HEK293T (cell line): Measurements from ENCODE around the gene FTSJ3.

Experiments used
- CTCF ChIA-PET: fragments of 350-600 bp; formaldehyde crosslinking; extraction: SDS; loops from one replicate; lab custom pipeline; 2021; ENCODE audit warnings: antibody characterized with exemption, inconsistent platforms; lab: Yijun Ruan, JAX
- POLR2A ChIA-PET: fragments of 350-600 bp; formaldehyde crosslinking; extraction: SDS; loops from one replicate; lab custom pipeline; 2020; ENCODE audit warnings: antibody characterized with exemption, inconsistent platforms; lab: Yijun Ruan, JAX
- DNase-seq: peaks from one replicate; pipeline ENCODE4 v3.0.0; 2012; ENCODE audit warnings: mixed read lengths; ENCODE audit errors: extremely low spot score
- ARNT ChIP-seq: fragments of 450-650 bp; IDR thresholded peaks from 2 replicates; pipeline ENCODE4 v1.6.1; 2017; ENCODE audit warnings: mild to moderate bottlenecking
- BHLHE40 ChIP-seq: fragments of 450-650 bp; IDR thresholded peaks from 2 replicates; pipeline ENCODE4 v1.6.1; 2016; ENCODE audit warnings: mild to moderate bottlenecking, moderate library complexity, borderline replicate concordance
- CTBP1 ChIP-seq: fragments of 450-650 bp; IDR thresholded peaks from 2 replicates; pipeline ENCODE4 v1.6.1; 2016; ENCODE audit warnings: borderline replicate concordance
- ELF4 ChIP-seq: fragments of 450-650 bp; IDR thresholded peaks from 2 replicates; pipeline ENCODE4 v1.6.1; 2017; ENCODE audit warnings: antibody characterized with exemption
- FOXA1 ChIP-seq: fragments of 450-650 bp; IDR thresholded peaks from 2 replicates; pipeline ENCODE4 v1.6.1; 2016; ENCODE audit warnings: mild to moderate bottlenecking
- FOXK2 ChIP-seq: fragments of 450-650 bp; IDR thresholded peaks from 2 replicates; pipeline ENCODE4 v1.6.1; 2016; ENCODE audit warnings: mild to moderate bottlenecking
- FOXM1 ChIP-seq: fragments of 450-650 bp; IDR thresholded peaks from 2 replicates; pipeline ENCODE4 v1.6.1; 2017; ENCODE audit warnings: mild to moderate bottlenecking, borderline replicate concordance
- HDGF ChIP-seq: fragments of 450-650 bp; IDR thresholded peaks from 2 replicates; pipeline ENCODE4 v1.6.1; 2017; ENCODE audit warnings: antibody characterized with exemption, borderline replicate concordance
- L3MBTL2 ChIP-seq: fragments of 450-650 bp; conservative IDR thresholded peaks from 2 replicates; pipeline ENCODE4 v1.6.1; 2016; ENCODE audit warnings: mild to moderate bottlenecking
- LEF1 ChIP-seq: fragments of 450-650 bp; IDR thresholded peaks from 2 replicates; pipeline ENCODE4 v1.6.1; 2017; ENCODE audit warnings: mild to moderate bottlenecking, borderline replicate concordance
- NFRKB ChIP-seq: fragments of 450-650 bp; IDR thresholded peaks from 2 replicates; pipeline ENCODE4 v1.6.1; 2016; ENCODE audit warnings: mild to moderate bottlenecking, moderate library complexity
- PKNOX1 ChIP-seq: fragments of 450-650 bp; IDR thresholded peaks from 2 replicates; pipeline ENCODE4 v1.6.1; 2016
- SP1 ChIP-seq: fragments of 450-650 bp; IDR thresholded peaks from 2 replicates; pipeline ENCODE4 v1.6.1; 2017
- SUZ12 ChIP-seq: fragments of 450-650 bp; IDR thresholded peaks from 2 replicates; pipeline ENCODE4 v1.6.1; 2016; ENCODE audit warnings: mild to moderate bottlenecking
- TARDBP ChIP-seq: fragments of 450-650 bp; IDR thresholded peaks from 2 replicates; pipeline ENCODE4 v1.6.1; 2016
- ZNF384 ChIP-seq: fragments of 450-650 bp; IDR thresholded peaks from 2 replicates; pipeline ENCODE4 v1.6.1; 2016

Gene FTSJ3

DNA sequence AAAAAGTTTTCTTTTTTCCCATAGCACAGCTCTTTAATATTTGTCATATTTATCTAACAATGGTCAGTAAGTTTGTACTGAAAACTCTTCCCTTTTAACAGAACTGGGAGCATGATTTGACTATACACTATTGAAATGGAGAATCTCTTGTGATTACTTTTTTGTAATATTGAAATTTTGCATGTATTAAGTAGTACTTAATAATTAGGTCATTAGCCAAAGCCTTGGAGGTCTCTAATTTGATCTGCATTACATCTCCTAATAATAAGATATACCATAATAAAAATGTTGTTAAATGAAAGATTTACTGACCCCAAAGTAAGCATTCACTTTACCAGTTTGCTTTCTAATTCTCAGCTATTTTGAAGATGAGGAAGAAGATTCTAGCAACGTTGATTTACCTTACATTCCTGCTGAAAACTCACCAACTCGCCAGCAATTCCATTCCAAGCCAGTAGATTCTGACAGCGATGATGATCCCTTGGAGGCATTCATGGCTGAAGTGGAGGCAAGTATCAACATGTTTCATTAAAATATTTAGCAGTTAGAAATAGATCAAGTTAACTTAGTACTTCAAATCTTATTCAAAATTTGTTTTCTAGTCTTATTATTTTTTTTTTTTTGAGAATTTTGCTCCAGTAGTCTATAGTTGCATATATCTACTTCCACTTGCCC, 35.3 kb downstream of the FTSJ3 start:
- TF ChIP-seq ZNF384 (no peak), PKNOX1 (no peak), ARNT (no peak), FOXM1 (no peak), FOXA1 (no peak), HDGF (no peak), NFRKB (no peak), CTBP1 (no peak), SP1 (no peak), FOXK2 (no peak), BHLHE40 (no peak), ELF4 (no peak), TARDBP (no peak), LEF1 (no peak)
- ChIA-PET POLR2A (interaction anchor here (0.6 to 1.0 kb wide), 2 partner anchors 12 to 19 kb away, joined by 4 read pairs; partner anchors contain the start of genes CCDC47 and DDX42), CTCF (no interaction called here)

GRCh38 chr17:63790057-63790456, 37.4 kb downstream of the FTSJ3 start:
- no peak for TF ChIP-seq FOXM1
- no peak for TF ChIP-seq SP1
- TF ChIP-seq HDGF = no peak
- TF ChIP-seq ELF4 = no peak
- TF ChIP-seq LEF1 = no peak
- no peak for TF ChIP-seq NFRKB
- TF ChIP-seq L3MBTL2 = no peak
- no peak for TF ChIP-seq SUZ12
- no peak for TF ChIP-seq BHLHE40
- no peak for TF ChIP-seq ARNT
- no peak for TF ChIP-seq CTBP1
- no peak for DNase-seq
- POLR2A ChIA-PET = interaction anchor here (2.9 kb wide), 1 partner anchor 16 kb away, joined by 15 read pairs; the partner anchor contains the start of genes CCDC47 and DDX42
- CTCF ChIA-PET = interaction anchor here (0.6 kb wide), 1 partner anchor 1383 kb away, joined by 6 read pairs; no protein-coding TSS in a partner anchor

More for the DNA sequence above, 35.3 kb downstream of the FTSJ3 start:
- no peak for DNase-seq

GRCh38 chr17:63786971-63787711, 40.3 kb downstream of the FTSJ3 start:
- DNase-seq = no peak
- TF ChIP-seq TARDBP (no peak), FOXK2 (no peak)
- CTCF ChIA-PET = interaction anchor here (1.5 kb wide), 1 partner anchor 12 kb away, joined by 9 read pairs; no protein-coding TSS in a partner anchor
- POLR2A ChIA-PET = interaction anchor here (2.7 kb wide), 1 partner anchor 14 kb away, joined by 10 read pairs; the partner anchor contains the start of genes CCDC47 and DDX42

DNA sequence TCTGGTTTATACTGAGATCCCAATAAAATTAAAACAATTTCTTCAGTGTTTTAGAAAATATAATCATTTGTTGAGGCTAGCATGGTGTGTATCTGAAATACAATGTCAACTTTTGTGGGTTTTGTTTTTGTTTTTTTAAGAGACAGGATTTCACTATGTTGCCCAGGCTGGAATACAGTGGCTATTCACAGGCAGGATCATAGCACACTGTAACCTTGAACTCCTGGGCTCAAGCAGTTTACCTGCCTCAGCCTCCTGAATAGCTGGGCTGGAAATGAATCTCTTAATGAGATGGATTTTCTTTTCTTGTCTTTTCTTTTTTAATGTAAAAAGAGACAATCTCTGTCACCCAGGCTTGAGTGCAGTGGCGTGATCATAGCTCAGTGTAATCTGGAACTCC, 41.3 kb downstream of the FTSJ3 start:
- POLR2A ChIA-PET = interaction anchor here (2.7 kb wide), 1 partner anchor 13 kb away, joined by 10 read pairs; the partner anchor contains the start of genes CCDC47 and DDX42
- DNase-seq = no peak

DNA sequence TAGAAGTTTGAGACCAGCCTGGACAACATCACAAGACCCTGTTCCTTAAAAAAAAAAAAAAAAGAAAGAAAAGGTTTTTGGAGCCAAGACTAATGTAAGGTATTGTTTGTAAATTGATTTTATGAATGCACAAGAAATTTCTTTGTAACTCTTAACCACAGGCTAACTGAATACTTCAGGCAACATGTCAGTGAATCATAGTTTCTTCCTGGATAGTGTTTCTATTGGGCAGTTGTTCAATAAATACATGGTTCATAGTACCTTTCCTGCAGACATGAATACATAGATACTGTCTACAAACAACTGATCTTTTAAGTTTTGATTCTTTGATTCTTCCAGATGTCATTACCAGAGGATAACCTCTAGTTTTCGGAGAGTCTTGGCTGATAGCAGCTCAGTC, 41.9 kb downstream of the FTSJ3 start:
- TF ChIP-seq BHLHE40 (no peak), ELF4 (no peak), CTBP1 (no peak), ZNF384 (no peak), SUZ12 (no peak), L3MBTL2 (no peak), FOXM1 (no peak), FOXK2 (no peak), LEF1 (no peak), FOXA1 (no peak), TARDBP (no peak), NFRKB (no peak)
- POLR2A ChIA-PET = interaction anchor here (2.7 kb wide), 1 partner anchor 12 kb away, joined by 10 read pairs; the partner anchor contains the start of genes CCDC47 and DDX42
- no peak for DNase-seq
- CTCF ChIA-PET = interaction anchor here (1.5 kb wide), 1 partner anchor 10 kb away, joined by 9 read pairs; no protein-coding TSS in a partner anchor

More for the DNA sequence above, 41.3 kb downstream of the FTSJ3 start:
- CTCF ChIA-PET = interaction anchor here (1.5 kb wide), 1 partner anchor 11 kb away, joined by 9 read pairs; no protein-coding TSS in a partner anchor
- TF ChIP-seq SUZ12 (no peak), ZNF384 (no peak), FOXM1 (no peak), SP1 (no peak), PKNOX1 (no peak)

- DNase-seq = no peak
- CTCF ChIA-PET = no interaction called here
- no peak for TF ChIP-seq SUZ12
- TF ChIP-seq SP1 = no peak
- no peak for TF ChIP-seq FOXA1
- no peak for TF ChIP-seq ELF4
- no peak for TF ChIP-seq NFRKB
- no peak for TF ChIP-seq HDGF
- TF ChIP-seq CTBP1 = no peak
- TF ChIP-seq PKNOX1 = no peak
- TF ChIP-seq FOXK2 = no peak
- TF ChIP-seq TARDBP = no peak
- no peak for TF ChIP-seq BHLHE40
- TF ChIP-seq LEF1 = no peak
- TF ChIP-seq FOXM1 = no peak
- TF ChIP-seq ARNT = no peak
- TF ChIP-seq ZNF384 = no peak
- TF ChIP-seq L3MBTL2 = no peak
- POLR2A ChIA-PET = interaction anchor here (1.4 to 4.2 kb wide), 2 partner anchors 10 to 41 kb away, joined by 3 to 47 read pairs; partner anchors contain the start of genes CCDC47 and DDX42
These were observed 43.9 kb downstream of the FTSJ3 start for GRCh38 chr17:63783522-63783921.
